ENCODE data around the gene ALPK1. TPM values are rescaled to one million over a fixed set of nuclear protein-coding genes. Genes with fewer than 3 reads are reported as not detected.

Gene ALPK1
- total RNA-seq, 1 experiment from 2014 or later, result 11.8 TPM

GRCh38 chr4:112422644-112423043 is 125.5 kb downstream of the ALPK1 start:
- CTCF ChIA-PET, result no interaction called here
- no peak for TF ChIP-seq EZH2 (IDR thresholded peaks at IDR 0.05; ENCODE audit: borderline replicate concordance, low read depth, low read length, poor library complexity, severe bottlenecking)
- no peak for TF ChIP-seq CTCF (conservative IDR thresholded peaks at IDR 0.05; ENCODE audit: low read depth, low read length)
- DNase-seq (ENCODE audit: low spot score), result no peak
- H3K36me3 ChIP-seq (ENCODE audit: insufficient read depth, low read length, poor library complexity, severe bottlenecking), result no peaks in the 10 kb centered on the region
- H3K27me3 ChIP-seq (replicated peaks; ENCODE audit: insufficient read depth, low read depth, low read length, poor library complexity), result no peaks in the 10 kb centered on the region
- no peak overlapping the region for H3K27ac ChIP-seq (ENCODE audit: low read depth, low read length, poor library complexity, severe bottlenecking)
- H3K9me3 ChIP-seq (ENCODE audit: low read depth, low read length, poor library complexity, severe bottlenecking), result no peaks in the 10 kb centered on the region
- POLR2A ChIA-PET (ENCODE audit: low non-redundant PET), result no interaction called here
- no peaks in the 10 kb centered on the region for H3K4me1 ChIP-seq (ENCODE audit: insufficient read depth, low read length, poor library complexity, severe bottlenecking)
- no peak overlapping the region for H3K4me3 ChIP-seq (ENCODE audit: low read depth, low read length, poor library complexity, severe bottlenecking)
- intact Hi-C loops (cut with micrococcal nuclease; ENCODE audit: unreplicated experiment), result no loop called here
- BruUV-seq (replicated peaks), result no TSS peak

- Histone ChIP-seq H3K36me3 (ENCODE audit: insufficient read depth, low read length, poor library complexity, severe bottlenecking) (no peaks in the 10 kb centered on the region), H3K9me3 (ENCODE audit: low read depth, low read length, poor library complexity, severe bottlenecking) (no peaks in the 10 kb centered on the region), H3K27ac (ENCODE audit: low read depth, low read length, poor library complexity, severe bottlenecking) (no peak overlapping the region), H3K4me3 (ENCODE audit: low read depth, low read length, poor library complexity, severe bottlenecking) (no peak overlapping the region), H3K4me1 (ENCODE audit: insufficient read depth, low read length, poor library complexity, severe bottlenecking) (no peaks in the 10 kb centered on the region), H3K27me3 (replicated peaks; ENCODE audit: insufficient read depth, low read depth, low read length, poor library complexity) (no peaks in the 10 kb centered on the region)
- no TSS peak for BruUV-seq (replicated peaks)
- no peak for DNase-seq (ENCODE audit: low spot score)
- CTCF ChIA-PET, result no interaction called here
- POLR2A ChIA-PET (ENCODE audit: low non-redundant PET), result no interaction called here
- TF ChIP-seq CTCF (conservative IDR thresholded peaks at IDR 0.05; ENCODE audit: low read depth, low read length), result no peak
- no peak for TF ChIP-seq EZH2 (IDR thresholded peaks at IDR 0.05; ENCODE audit: borderline replicate concordance, low read depth, low read length, poor library complexity, severe bottlenecking)
- intact Hi-C loops (cut with micrococcal nuclease; ENCODE audit: unreplicated experiment), result no loop called here
Measured at GRCh38 chr4:112423591-112423990, 126.4 kb downstream of the ALPK1 start.

- no TSS peak for BruUV-seq (replicated peaks)
- TF ChIP-seq CTCF (conservative IDR thresholded peaks at IDR 0.05; ENCODE audit: low read depth, low read length), result no peak
- no peak for TF ChIP-seq EZH2 (IDR thresholded peaks at IDR 0.05; ENCODE audit: borderline replicate concordance, low read depth, low read length, poor library complexity, severe bottlenecking)
- intact Hi-C loops (cut with micrococcal nuclease; ENCODE audit: unreplicated experiment), result no loop called here
- H3K4me3 ChIP-seq (ENCODE audit: low read depth, low read length, poor library complexity, severe bottlenecking), result no peak overlapping the region
- no peaks in the 10 kb centered on the region for H3K27me3 ChIP-seq (replicated peaks; ENCODE audit: insufficient read depth, low read depth, low read length, poor library complexity)
- H3K27ac ChIP-seq (ENCODE audit: low read depth, low read length, poor library complexity, severe bottlenecking), result no peak overlapping the region
- no peaks in the 10 kb centered on the region for H3K9me3 ChIP-seq (ENCODE audit: low read depth, low read length, poor library complexity, severe bottlenecking)
- CTCF ChIA-PET, result no interaction called here
- no peaks in the 10 kb centered on the region for H3K36me3 ChIP-seq (ENCODE audit: insufficient read depth, low read length, poor library complexity, severe bottlenecking)
- no peaks in the 10 kb centered on the region for H3K4me1 ChIP-seq (ENCODE audit: insufficient read depth, low read length, poor library complexity, severe bottlenecking)
- no peak for DNase-seq (ENCODE audit: low spot score)
- POLR2A ChIA-PET (ENCODE audit: low non-redundant PET), result no interaction called here
Measured at GRCh38 chr4:112425823-112426222, 128.7 kb downstream of the ALPK1 start.

All from A673 (cell line).